BLaER1 treated with 17β-estradiol and CSF1 and Interleukin-3, amounts not matched to agents 10 nM and 100 nM (cell line): ENCODE data around the gene CD22.
"Not testable (repeated sequence)": the region's sequence is repeated elsewhere in the genome, so short reads cannot be mapped to it uniquely, and the experiment has no call there.

Experiments used
- H3K27ac ChIP-seq, 11 experiments: shearing (Covaris generic); formaldehyde crosslinking; 2 replicates each; pipeline ENCODE4 v1.8.1; 2022
- H3K27me3 ChIP-seq, 11 experiments: shearing (Covaris generic); formaldehyde crosslinking; 2 replicates each; pipeline ENCODE4 v1.8.1; 2022
- H3K36me3 ChIP-seq, 11 experiments: shearing (Covaris generic); formaldehyde crosslinking; 2 replicates each; pipeline ENCODE4 v1.8.1; 2022
- H3K4me1 ChIP-seq, 10 experiments: shearing (Covaris generic); formaldehyde crosslinking; 2 replicates each; pipeline ENCODE4 v1.8.1; 2022
- H3K4me2 ChIP-seq, 11 experiments: shearing (Covaris generic); formaldehyde crosslinking; 2 replicates each; pipeline ENCODE4 v1.8.1; 2022
- H3K4me3 ChIP-seq, 10 experiments: shearing (Covaris generic); formaldehyde crosslinking; 2 replicates each; pipeline ENCODE4 v1.8.1; 2022
- H3K9ac ChIP-seq, 11 experiments: shearing (Covaris generic); formaldehyde crosslinking; 2 replicates each; pipeline ENCODE4 v1.8.1; 2022
- H3K9me3 ChIP-seq, 11 experiments: shearing (Covaris generic); formaldehyde crosslinking; replicated peaks in 1 of 11; 2 replicates each; pipeline ENCODE4 v1.8.1; 2022
- H4K20me1 ChIP-seq, 11 experiments: shearing (Covaris generic); formaldehyde crosslinking; 2 replicates each; pipeline ENCODE4 v1.8.1; 2022
- Cebpa-rat ChIP-seq, 11 experiments: shearing (Covaris generic); IDR thresholded peaks; 2 replicates each; pipeline ENCODE4 v1.8.1; 2022

The CD22 gene

DNA sequence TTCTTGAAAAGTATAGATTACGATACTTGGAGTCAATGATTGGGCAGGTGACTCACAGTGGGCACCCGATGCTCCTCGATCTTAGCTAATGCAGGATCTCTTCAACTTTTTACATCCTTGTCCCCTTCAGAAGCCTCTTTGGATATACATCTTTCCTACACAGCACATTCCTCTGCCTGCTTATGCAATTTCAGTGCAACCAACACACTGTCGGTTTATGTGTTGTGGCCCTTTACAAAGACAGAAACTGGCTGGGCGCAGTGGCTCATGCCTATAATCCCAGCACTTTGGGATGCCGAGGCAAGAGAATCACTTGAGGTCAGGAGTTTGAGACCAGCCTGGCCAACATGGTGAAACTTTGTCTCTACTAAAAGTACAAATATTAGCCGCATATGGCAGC lies 44.5 kb downstream of the CD22 start:
- no peak overlapping the region for H3K9ac ChIP-seq
- no peaks in the 10 kb centered on the region for H4K20me1 ChIP-seq
- peaks cover 16 to 49% (median 39%) of the 10 kb centered on the region in 10 experiments for H3K4me1 ChIP-seq
- no peak overlapping the region for H3K27ac ChIP-seq
- no peak overlapping the region for H3K4me3 ChIP-seq
- H3K9me3 ChIP-seq: peaks cover 6 to 29% (median 9%) of the 10 kb centered on the region in 11 experiments; a peak in 19 of 22 replicates
- H3K36me3 ChIP-seq: no peaks in the 10 kb centered on the region
- peak overlapping the region in 3 of 11 experiments; percentile 1 to 18 (median 6); a peak in 2 of 22 replicates for H3K4me2 ChIP-seq
- no peak for TF ChIP-seq Cebpa-rat (IDR thresholded peaks at IDR 0.05)
- H3K27me3 ChIP-seq: no peaks in the 10 kb centered on the region

GRCh38 chr19:35374031-35374430 lies 45.0 kb downstream of the CD22 start:
- peak overlapping the region in 5 of 11 experiments; percentile 1 to 69 (median 65); a peak in 6 of 22 replicates for H3K4me2 ChIP-seq
- H3K27me3 ChIP-seq: not testable (repeated sequence)

GRCh38 chr19:35375505-35376307 lies 46.7 kb downstream of the CD22 start:
- no peak for TF ChIP-seq Cebpa-rat (IDR thresholded peaks at IDR 0.05)
- Histone ChIP-seq H3K4me1 (peaks cover 16 to 49% (median 39%) of the 10 kb centered on the region in 10 experiments), H3K9me3 (peaks cover 6 to 17% (median 10%) of the 10 kb centered on the region in 11 experiments; a peak in 18 of 22 replicates), H3K4me3 (no peak overlapping the region), H3K4me2 (peak overlapping the region in 7 of 11 experiments; percentile 50 to 80 (median 65); a peak in 15 of 22 replicates), H3K9ac (no peak overlapping the region; a peak in 1 of 22 replicates), H3K27me3 (no peaks in the 10 kb centered on the region), H4K20me1 (no peaks in the 10 kb centered on the region), H3K36me3 (no peaks in the 10 kb centered on the region), H3K27ac (peak overlapping the region in 2 of 11 experiments; percentile 20 to 59; a peak in 3 of 22 replicates)

More at GRCh38 chr19:35374031-35374430, 45.0 kb downstream of the CD22 start:
- peaks cover 7 to 28% (median 12%) of the 10 kb centered on the region in 11 experiments; a peak in 19 of 22 replicates for H3K9me3 ChIP-seq
- H3K4me3 ChIP-seq, H3K9ac ChIP-seq, H4K20me1 ChIP-seq, H3K36me3 ChIP-seq: not testable (repeated sequence)
- peak overlapping the region in 1 of 11 experiments; percentile 59; a peak in 1 of 22 replicates for H3K27ac ChIP-seq
- peaks cover 16 to 49% (median 39%) of the 10 kb centered on the region in 10 experiments for H3K4me1 ChIP-seq

DNA sequence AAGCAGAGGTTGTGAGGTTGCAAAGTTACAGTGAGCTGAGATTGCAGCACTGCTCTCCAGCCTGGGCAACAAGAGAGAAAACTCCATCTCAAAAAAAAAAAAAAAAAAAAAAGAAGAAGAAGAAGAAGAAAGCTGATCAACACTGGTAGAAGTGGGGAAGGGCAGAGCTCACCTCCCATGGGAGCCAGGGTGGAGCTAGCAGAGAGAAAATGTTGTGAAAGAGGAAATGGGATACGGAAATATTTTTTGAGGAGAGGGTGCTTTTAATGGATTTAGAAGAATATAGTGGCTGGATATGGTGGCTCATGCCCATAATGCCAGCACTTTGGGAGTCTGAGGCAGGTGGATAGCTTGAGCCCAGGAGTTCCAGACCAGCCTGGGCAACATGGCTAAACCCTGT lies 48.7 kb downstream of the CD22 start:
- Histone ChIP-seq H3K27ac (no peak overlapping the region), H4K20me1 (no peaks in the 10 kb centered on the region), H3K4me3 (no peak overlapping the region), H3K9me3 (peaks cover 8 to 30% (median 18%) of the 10 kb centered on the region in 11 experiments; a peak in 20 of 22 replicates), H3K9ac (no peak overlapping the region), H3K27me3 (no peaks in the 10 kb centered on the region), H3K36me3 (no peaks in the 10 kb centered on the region), H3K4me1 (peaks cover 16 to 49% (median 39%) of the 10 kb centered on the region in 10 experiments), H3K4me2 (peak overlapping the region; percentile 37 to 80 (median 57))
- peak in 2 of 11 experiments; percentile 40 to 42; a peak in 2 of 22 replicates for TF ChIP-seq Cebpa-rat (IDR thresholded peaks at IDR 0.05)

DNA sequence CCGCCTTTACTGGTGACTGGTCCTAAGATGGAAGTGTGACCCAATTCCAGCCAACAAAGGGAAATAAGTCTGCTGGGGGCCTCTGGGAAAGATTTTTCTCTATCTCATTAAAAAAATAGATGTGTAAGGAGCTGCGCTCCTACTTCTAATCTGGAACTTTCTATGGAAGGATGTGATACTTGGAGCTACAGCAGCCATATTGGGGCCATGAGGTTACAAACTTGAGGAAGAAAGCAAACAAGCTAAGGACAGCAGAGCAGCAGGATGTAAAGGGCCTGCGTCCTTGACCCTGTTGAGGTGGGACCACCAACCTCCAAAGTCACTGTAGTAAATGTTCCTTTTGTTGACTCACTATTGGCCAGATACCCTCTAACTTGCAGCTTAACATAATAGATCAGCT lies 49.4 kb downstream of the CD22 start:
- no peak for TF ChIP-seq Cebpa-rat (IDR thresholded peaks at IDR 0.05)
- Histone ChIP-seq H3K9ac (no peak overlapping the region), H4K20me1 (no peaks in the 10 kb centered on the region), H3K4me3 (no peak overlapping the region), H3K9me3 (peaks cover 14 to 37% (median 25%) of the 10 kb centered on the region in 11 experiments; a peak in 20 of 22 replicates), H3K27me3 (no peaks in the 10 kb centered on the region), H3K27ac (no peak overlapping the region), H3K36me3 (no peaks in the 10 kb centered on the region), H3K4me2 (peak overlapping the region in 2 of 11 experiments; percentile 50 to 61; a peak in 3 of 22 replicates), H3K4me1 (peaks cover 16 to 48% (median 39%) of the 10 kb centered on the region in 10 experiments)

- H4K20me1 ChIP-seq, H3K4me2 ChIP-seq, H3K27me3 ChIP-seq, H3K27ac ChIP-seq, H3K4me3 ChIP-seq, H3K36me3 ChIP-seq, H3K9ac ChIP-seq: not testable (repeated sequence)
- Histone ChIP-seq H3K4me1 (peaks cover 16 to 36% (median 35%) of the 10 kb centered on the region in 10 experiments), H3K9me3 (peaks cover 25 to 49% (median 37%) of the 10 kb centered on the region in 11 experiments)
- peak in 3 of 11 experiments; percentile 28 to 76 (median 74); a peak in 5 of 22 replicates for TF ChIP-seq Cebpa-rat (IDR thresholded peaks at IDR 0.05)
These were observed 50.6 kb downstream of the CD22 start for GRCh38 chr19:35379545-35379944.

- Histone ChIP-seq H3K27me3 (no peaks in the 10 kb centered on the region), H3K27ac (no peak overlapping the region)
These were observed 51.0 kb downstream of the CD22 start for GRCh38 chr19:35379992-35380391.

DNA sequence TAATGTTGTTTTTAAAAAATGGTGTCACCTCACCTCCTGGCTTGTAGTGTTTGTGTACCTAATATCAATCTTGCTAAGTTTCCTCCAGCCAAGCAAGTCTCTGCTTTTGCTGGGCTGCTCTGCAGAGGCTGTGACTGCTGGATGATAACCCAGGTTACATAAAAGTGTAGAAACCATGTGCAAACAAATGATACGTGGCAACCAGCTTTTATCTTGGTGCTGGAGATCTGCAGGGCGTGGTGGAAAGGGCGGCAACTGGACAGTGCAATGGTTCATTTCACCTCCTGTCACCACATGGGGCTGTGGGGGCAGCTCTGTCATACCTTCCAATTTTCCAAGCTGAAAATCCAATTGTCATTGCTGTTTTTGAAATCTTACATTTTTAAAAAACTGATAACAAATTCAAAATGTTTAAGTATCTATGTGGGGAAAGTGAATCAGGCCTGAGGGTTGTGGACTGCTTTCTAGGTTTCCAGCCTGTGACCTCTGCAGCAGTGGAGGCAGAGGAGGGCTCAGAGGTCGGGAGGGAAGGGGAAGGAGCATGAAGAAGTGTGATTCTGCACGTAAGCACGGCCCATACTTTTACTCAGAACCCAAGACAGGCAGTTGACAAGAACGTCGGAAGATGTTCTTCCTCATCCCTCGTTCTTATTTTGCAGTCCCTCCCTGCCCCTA lies 51.6 kb downstream of the CD22 start:
- no peak overlapping the region for H3K27ac ChIP-seq
- no peak overlapping the region for H3K4me2 ChIP-seq
- no peak for TF ChIP-seq Cebpa-rat (IDR thresholded peaks at IDR 0.05)
- H4K20me1 ChIP-seq: no peaks in the 10 kb centered on the region
- H3K27me3 ChIP-seq: no peaks in the 10 kb centered on the region
- H3K4me3 ChIP-seq: no peak overlapping the region
- H3K36me3 ChIP-seq: peaks cover 0 to 7% (median 0%) of the 10 kb centered on the region in 11 experiments; a peak in 1 of 22 replicates
- no peak overlapping the region for H3K9ac ChIP-seq
- H3K4me1 ChIP-seq: peaks cover 16 to 26% (median 25%) of the 10 kb centered on the region in 10 experiments
- H3K9me3 ChIP-seq: peaks cover 35 to 58% (median 47%) of the 10 kb centered on the region in 11 experiments

More at GRCh38 chr19:35379992-35380391, 51.0 kb downstream of the CD22 start:
- peaks cover 16 to 32% (median 30%) of the 10 kb centered on the region in 10 experiments for H3K4me1 ChIP-seq
- no peak overlapping the region for H3K4me3 ChIP-seq
- H3K4me2 ChIP-seq: no peak overlapping the region
- no peaks in the 10 kb centered on the region for H4K20me1 ChIP-seq
- TF ChIP-seq Cebpa-rat (IDR thresholded peaks at IDR 0.05): no peak
- H3K9me3 ChIP-seq: peaks cover 29 to 53% (median 41%) of the 10 kb centered on the region in 11 experiments
- no peak overlapping the region for H3K9ac ChIP-seq
- H3K36me3 ChIP-seq: peaks cover 0 to 3% (median 0%) of the 10 kb centered on the region in 11 experiments; a peak in 1 of 22 replicates

- peaks cover 42 to 65% (median 54%) of the 10 kb centered on the region in 11 experiments for H3K9me3 ChIP-seq
- TF ChIP-seq Cebpa-rat (IDR thresholded peaks at IDR 0.05): no peak
- peaks cover 15 to 19% (median 17%) of the 10 kb centered on the region in 10 experiments for H3K4me1 ChIP-seq
- H3K27ac ChIP-seq: no peak overlapping the region
- H3K36me3 ChIP-seq: peaks cover 0 to 7% (median 0%) of the 10 kb centered on the region in 11 experiments; a peak in 1 of 22 replicates
- H3K4me2 ChIP-seq: no peak overlapping the region
- H3K27me3 ChIP-seq: no peaks in the 10 kb centered on the region
- no peak overlapping the region for H3K9ac ChIP-seq
- no peak overlapping the region for H3K4me3 ChIP-seq
- H4K20me1 ChIP-seq: no peaks in the 10 kb centered on the region
These were observed 52.3 kb downstream of the CD22 start for GRCh38 chr19:35381318-35381717.
